ENCODE measurements around the gene ATXN2.

GRCh38 chr12:111440152-111440551 is 159.0 kb downstream of the ATXN2 start:
- TF ChIP-seq SMC3 (IDR thresholded peaks at IDR 0.05; ENCODE audit: low read depth, low read length) (no peak), CHD1 (IDR thresholded peaks at IDR 0.05; ENCODE audit: low read depth, low read length) (no peak)
